ENCODE results near the gene CORO1A.

- TF ChIP-seq POLR2A (IDR thresholded peaks at IDR 0.05) (no peak), CTCF (IDR thresholded peaks at IDR 0.05) (no peak)
These were observed 2.5 kb downstream of the CORO1A start for GRCh38 chr16:30185683-30186421.
